GM23338 (cell line): Measurements from ENCODE around the gene DGKB. TPM values are rescaled to one million over a fixed set of nuclear protein-coding genes. Genes with fewer than 3 reads are reported as not detected.

Experiments used
- ATAC-seq: fragments of 200-7000 bp; cut with Tn5 transposase; 3 replicates; pipeline ENCODE4 v1.9.1; 2020
- DNase-seq: peaks from one replicate; pipeline ENCODE4 v3.0.0-alpha.2; 2015; ENCODE audit warnings: low spot score
- H2AFZ ChIP-seq: fragments of 200-600 bp; sonication (generic); 2 replicates; pipeline ENCODE4 v1.8.0; 2016; ENCODE audit warnings: antibody characterized with exemption, mild to moderate bottlenecking, moderate library complexity
- H3F3A ChIP-seq: fragments of 200-600 bp; sonication (generic); replicated peaks from 2 replicates; pipeline ENCODE4 v1.8.0; 2017; ENCODE audit warnings: antibody characterized with exemption, mixed run types, low read depth
- H3K27ac ChIP-seq: fragments of 200-600 bp; sonication (generic); 2 replicates; pipeline ENCODE4 v1.6.1; 2016; ENCODE audit warnings: low read depth
- H3K27me3 ChIP-seq: fragments of 200-600 bp; sonication (generic); 2 replicates; pipeline ENCODE4 v1.8.0; 2016; ENCODE audit warnings: mild to moderate bottlenecking, mixed run types, moderate library complexity; ENCODE audit not compliant: insufficient read depth
- H3K36me3 ChIP-seq: fragments of 200-600 bp; sonication (generic); 2 replicates; pipeline ENCODE4 v1.8.0; 2016; ENCODE audit warnings: mild to moderate bottlenecking; ENCODE audit not compliant: insufficient read depth
- H3K4me1 ChIP-seq: fragments of 200-600 bp; sonication (generic); 2 replicates; pipeline ENCODE4 v1.8.0; 2016; ENCODE audit warnings: mild to moderate bottlenecking, moderate library complexity; ENCODE audit not compliant: insufficient read depth
- H3K4me2 ChIP-seq: fragments of 200-600 bp; sonication (generic); 2 replicates; pipeline ENCODE4 v1.7.1; 2017; ENCODE audit warnings: mixed run types
- H3K4me3 ChIP-seq: fragments of 200-600 bp; sonication (generic); 2 replicates; pipeline ENCODE4 v1.6.1; 2016; ENCODE audit warnings: mixed run types
- H3K79me2 ChIP-seq: fragments of 200-600 bp; sonication (generic); replicated peaks from 2 replicates; pipeline ENCODE4 v1.8.0; 2017; ENCODE audit warnings: mild to moderate bottlenecking; ENCODE audit not compliant: insufficient read depth
- H3K9me2 ChIP-seq: fragments of 200-600 bp; sonication (generic); 2 replicates; pipeline ENCODE4 v1.8.0; 2017; ENCODE audit not compliant: insufficient read depth
- H4K20me1 ChIP-seq: fragments of 200-600 bp; sonication (generic); replicated peaks from 2 replicates; pipeline ENCODE4 v1.8.0; 2017; ENCODE audit warnings: mild to moderate bottlenecking; ENCODE audit not compliant: insufficient read depth
- H3K27ac Mint-ChIP-seq: 2 replicates; pipeline ENCODE4 v1.8.0; 2020; ENCODE audit warnings: inconsistent platforms, mild to moderate bottlenecking, moderate library complexity, mixed read lengths
- H3K27me3 Mint-ChIP-seq: 3 replicates; pipeline ENCODE4 v1.8.0; 2022; ENCODE audit warnings: low read depth, mild to moderate bottlenecking, moderate library complexity, mixed read lengths, inconsistent platforms; ENCODE audit not compliant: insufficient read depth, poor library complexity
- H3K36me3 Mint-ChIP-seq: 3 replicates; pipeline ENCODE4 v1.8.0; 2021; ENCODE audit warnings: low read depth, mild to moderate bottlenecking, inconsistent platforms, moderate library complexity, mixed read lengths
- H3K4me1 Mint-ChIP-seq: 3 replicates; pipeline ENCODE4 v1.8.0; 2020; ENCODE audit warnings: mild to moderate bottlenecking, inconsistent platforms, mixed read lengths
- H3K4me3 Mint-ChIP-seq: 3 replicates; pipeline ENCODE4 v1.8.0; 2021; ENCODE audit warnings: moderate library complexity, mild to moderate bottlenecking, inconsistent platforms, mixed read lengths
- H3K9me3 Mint-ChIP-seq: 3 replicates; pipeline ENCODE4 v1.8.0; 2020; ENCODE audit warnings: moderate library complexity, mild to moderate bottlenecking, inconsistent platforms, mixed read lengths
- CREB1 ChIP-seq: fragments of 250-450 bp; sonication (Bioruptor Pico); IDR thresholded peaks from 2 replicates; pipeline ENCODE4 v1.5.0; 2020; ENCODE audit warnings: low read depth, mild to moderate bottlenecking, moderate library complexity
- ETS1 ChIP-seq: IDR thresholded peaks from 2 replicates; pipeline ENCODE4 v1.6.1; 2016; ENCODE audit warnings: antibody characterized with exemption
- EZH2phosphoT487 ChIP-seq: fragments of 200-600 bp; sonication (generic); IDR thresholded peaks from one replicate; pipeline ENCODE4 v1.8.1; 2018; ENCODE audit warnings: antibody characterized with exemption; ENCODE audit not compliant: unreplicated experiment
- JUNB ChIP-seq: IDR thresholded peaks from one replicate; pipeline ENCODE4 v1.6.1; 2016; ENCODE audit warnings: antibody characterized with exemption; ENCODE audit not compliant: unreplicated experiment
- NANOG ChIP-seq: IDR thresholded peaks from 2 replicates; pipeline ENCODE4 v1.6.1; 2016; ENCODE audit warnings: antibody characterized with exemption, borderline replicate concordance
- STAT1 ChIP-seq: IDR thresholded peaks from one replicate; pipeline ENCODE4 v1.6.1; 2016; ENCODE audit warnings: antibody characterized with exemption; ENCODE audit not compliant: unreplicated experiment
- ZNF114 ChIP-seq: fragments of 250-450 bp; sonication (Bioruptor Pico); IDR thresholded peaks from 2 replicates; pipeline ENCODE4 v1.5.0; 2020; ENCODE audit warnings: mild to moderate bottlenecking, moderate library complexity
- polyA plus RNA-seq: library from polyadenylated mRNA; unstranded; fragments of >200 nt; fragmentation: Nextera tagmentation; extraction: Ambion mirVana; gene quantifications from 2 replicates; pipeline ENCODE4 v1.2.1, GENCODE V29; 2016
- total RNA-seq: library from RNA; depleted of rRNA; stranded (reverse); fragments of >200 nt; shearing (Covaris generic); gene quantifications from 2 replicates; pipeline ENCODE4 v1.2.3, GENCODE V29; 2014
- TF ChIP-seq, protein P1 (sequence below): fragments of 250-450 bp; sonication (Bioruptor Pico); IDR thresholded peaks from 2 replicates; pipeline ENCODE4 v1.5.0; 2020; ENCODE audit warnings: mild to moderate bottlenecking, moderate library complexity
- TF ChIP-seq, protein P2 (sequence below): IDR thresholded peaks from one replicate; pipeline ENCODE4 v1.6.1; 2018; ENCODE audit warnings: antibody characterized with exemption; ENCODE audit not compliant: unreplicated experiment
- TF ChIP-seq, protein P3 (sequence below), 2 experiments: fragments of 200-600 bp in 1 of 2; sonication (generic) in 1 of 2; conservative IDR thresholded peaks; 2 replicates each; pipeline versions ENCODE4 v1.5.1 to v1.6.1; 2016 to 2017; ENCODE audit warnings: antibody characterized with exemption in 2 of 2, low read depth in 2 of 2, mild to moderate bottlenecking in 2 of 2, moderate library complexity in 1 of 2

Gene DGKB
- total and polyA plus RNA-seq, 2 experiments from 2014 or later = 4.8 to 11.5 TPM

GRCh38 chr7:14196555-14196954, 706.0 kb downstream of the DGKB start:
- TF ChIP-seq CREB1 (CRISPR knock-in tag) (no peak), JUNB (no peak), NANOG (no peak), STAT1 (no peak), ZNF114 (CRISPR knock-in tag) (no peak), EZH2phosphoT487 (no peak), ETS1 (no peak)
- TF ChIP-seq, protein P1, sequence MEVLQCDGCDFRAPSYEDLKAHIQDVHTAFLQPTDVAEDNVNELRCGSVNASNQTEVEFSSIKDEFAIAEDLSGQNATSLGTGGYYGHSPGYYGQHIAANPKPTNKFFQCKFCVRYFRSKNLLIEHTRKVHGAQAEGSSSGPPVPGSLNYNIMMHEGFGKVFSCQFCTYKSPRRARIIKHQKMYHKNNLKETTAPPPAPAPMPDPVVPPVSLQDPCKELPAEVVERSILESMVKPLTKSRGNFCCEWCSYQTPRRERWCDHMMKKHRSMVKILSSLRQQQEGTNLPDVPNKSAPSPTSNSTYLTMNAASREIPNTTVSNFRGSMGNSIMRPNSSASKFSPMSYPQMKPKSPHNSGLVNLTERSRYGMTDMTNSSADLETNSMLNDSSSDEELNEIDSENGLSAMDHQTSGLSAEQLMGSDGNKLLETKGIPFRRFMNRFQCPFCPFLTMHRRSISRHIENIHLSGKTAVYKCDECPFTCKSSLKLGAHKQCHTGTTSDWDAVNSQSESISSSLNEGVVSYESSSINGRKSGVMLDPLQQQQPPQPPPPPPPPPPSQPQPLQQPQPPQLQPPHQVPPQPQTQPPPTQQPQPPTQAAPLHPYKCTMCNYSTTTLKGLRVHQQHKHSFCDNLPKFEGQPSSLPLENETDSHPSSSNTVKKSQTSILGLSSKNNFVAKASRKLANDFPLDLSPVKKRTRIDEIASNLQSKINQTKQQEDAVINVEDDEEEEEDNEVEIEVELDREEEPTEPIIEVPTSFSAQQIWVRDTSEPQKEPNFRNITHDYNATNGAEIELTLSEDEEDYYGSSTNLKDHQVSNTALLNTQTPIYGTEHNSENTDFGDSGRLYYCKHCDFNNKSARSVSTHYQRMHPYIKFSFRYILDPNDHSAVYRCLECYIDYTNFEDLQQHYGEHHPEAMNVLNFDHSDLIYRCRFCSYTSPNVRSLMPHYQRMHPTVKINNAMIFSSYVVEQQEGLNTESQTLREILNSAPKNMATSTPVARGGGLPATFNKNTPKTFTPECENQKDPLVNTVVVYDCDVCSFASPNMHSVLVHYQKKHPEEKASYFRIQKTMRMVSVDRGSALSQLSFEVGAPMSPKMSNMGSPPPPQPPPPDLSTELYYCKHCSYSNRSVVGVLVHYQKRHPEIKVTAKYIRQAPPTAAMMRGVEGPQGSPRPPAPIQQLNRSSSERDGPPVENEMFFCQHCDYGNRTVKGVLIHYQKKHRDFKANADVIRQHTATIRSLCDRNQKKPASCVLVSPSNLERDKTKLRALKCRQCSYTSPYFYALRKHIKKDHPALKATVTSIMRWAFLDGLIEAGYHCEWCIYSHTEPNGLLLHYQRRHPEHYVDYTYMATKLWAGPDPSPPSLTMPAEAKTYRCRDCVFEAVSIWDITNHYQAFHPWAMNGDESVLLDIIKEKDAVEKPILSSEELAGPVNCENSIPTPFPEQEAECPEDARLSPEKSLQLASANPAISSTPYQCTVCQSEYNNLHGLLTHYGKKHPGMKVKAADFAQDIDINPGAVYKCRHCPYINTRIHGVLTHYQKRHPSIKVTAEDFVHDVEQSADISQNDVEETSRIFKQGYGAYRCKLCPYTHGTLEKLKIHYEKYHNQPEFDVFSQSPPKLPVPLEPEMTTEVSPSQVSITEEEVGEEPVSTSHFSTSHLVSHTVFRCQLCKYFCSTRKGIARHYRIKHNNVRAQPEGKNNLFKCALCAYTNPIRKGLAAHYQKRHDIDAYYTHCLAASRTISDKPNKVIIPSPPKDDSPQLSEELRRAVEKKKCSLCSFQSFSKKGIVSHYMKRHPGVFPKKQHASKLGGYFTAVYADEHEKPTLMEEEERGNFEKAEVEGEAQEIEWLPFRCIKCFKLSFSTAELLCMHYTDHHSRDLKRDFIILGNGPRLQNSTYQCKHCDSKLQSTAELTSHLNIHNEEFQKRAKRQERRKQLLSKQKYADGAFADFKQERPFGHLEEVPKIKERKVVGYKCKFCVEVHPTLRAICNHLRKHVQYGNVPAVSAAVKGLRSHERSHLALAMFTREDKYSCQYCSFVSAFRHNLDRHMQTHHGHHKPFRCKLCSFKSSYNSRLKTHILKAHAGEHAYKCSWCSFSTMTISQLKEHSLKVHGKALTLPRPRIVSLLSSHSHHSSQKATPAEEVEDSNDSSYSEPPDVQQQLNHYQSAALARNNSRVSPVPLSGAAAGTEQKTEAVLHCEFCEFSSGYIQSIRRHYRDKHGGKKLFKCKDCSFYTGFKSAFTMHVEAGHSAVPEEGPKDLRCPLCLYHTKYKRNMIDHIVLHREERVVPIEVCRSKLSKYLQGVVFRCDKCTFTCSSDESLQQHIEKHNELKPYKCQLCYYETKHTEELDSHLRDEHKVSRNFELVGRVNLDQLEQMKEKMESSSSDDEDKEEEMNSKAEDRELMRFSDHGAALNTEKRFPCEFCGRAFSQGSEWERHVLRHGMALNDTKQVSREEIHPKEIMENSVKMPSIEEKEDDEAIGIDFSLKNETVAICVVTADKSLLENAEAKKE = no peak
- TF ChIP-seq, protein P2, sequence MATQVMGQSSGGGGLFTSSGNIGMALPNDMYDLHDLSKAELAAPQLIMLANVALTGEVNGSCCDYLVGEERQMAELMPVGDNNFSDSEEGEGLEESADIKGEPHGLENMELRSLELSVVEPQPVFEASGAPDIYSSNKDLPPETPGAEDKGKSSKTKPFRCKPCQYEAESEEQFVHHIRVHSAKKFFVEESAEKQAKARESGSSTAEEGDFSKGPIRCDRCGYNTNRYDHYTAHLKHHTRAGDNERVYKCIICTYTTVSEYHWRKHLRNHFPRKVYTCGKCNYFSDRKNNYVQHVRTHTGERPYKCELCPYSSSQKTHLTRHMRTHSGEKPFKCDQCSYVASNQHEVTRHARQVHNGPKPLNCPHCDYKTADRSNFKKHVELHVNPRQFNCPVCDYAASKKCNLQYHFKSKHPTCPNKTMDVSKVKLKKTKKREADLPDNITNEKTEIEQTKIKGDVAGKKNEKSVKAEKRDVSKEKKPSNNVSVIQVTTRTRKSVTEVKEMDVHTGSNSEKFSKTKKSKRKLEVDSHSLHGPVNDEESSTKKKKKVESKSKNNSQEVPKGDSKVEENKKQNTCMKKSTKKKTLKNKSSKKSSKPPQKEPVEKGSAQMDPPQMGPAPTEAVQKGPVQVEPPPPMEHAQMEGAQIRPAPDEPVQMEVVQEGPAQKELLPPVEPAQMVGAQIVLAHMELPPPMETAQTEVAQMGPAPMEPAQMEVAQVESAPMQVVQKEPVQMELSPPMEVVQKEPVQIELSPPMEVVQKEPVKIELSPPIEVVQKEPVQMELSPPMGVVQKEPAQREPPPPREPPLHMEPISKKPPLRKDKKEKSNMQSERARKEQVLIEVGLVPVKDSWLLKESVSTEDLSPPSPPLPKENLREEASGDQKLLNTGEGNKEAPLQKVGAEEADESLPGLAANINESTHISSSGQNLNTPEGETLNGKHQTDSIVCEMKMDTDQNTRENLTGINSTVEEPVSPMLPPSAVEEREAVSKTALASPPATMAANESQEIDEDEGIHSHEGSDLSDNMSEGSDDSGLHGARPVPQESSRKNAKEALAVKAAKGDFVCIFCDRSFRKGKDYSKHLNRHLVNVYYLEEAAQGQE = no peak
- TF ChIP-seq, protein P3, sequence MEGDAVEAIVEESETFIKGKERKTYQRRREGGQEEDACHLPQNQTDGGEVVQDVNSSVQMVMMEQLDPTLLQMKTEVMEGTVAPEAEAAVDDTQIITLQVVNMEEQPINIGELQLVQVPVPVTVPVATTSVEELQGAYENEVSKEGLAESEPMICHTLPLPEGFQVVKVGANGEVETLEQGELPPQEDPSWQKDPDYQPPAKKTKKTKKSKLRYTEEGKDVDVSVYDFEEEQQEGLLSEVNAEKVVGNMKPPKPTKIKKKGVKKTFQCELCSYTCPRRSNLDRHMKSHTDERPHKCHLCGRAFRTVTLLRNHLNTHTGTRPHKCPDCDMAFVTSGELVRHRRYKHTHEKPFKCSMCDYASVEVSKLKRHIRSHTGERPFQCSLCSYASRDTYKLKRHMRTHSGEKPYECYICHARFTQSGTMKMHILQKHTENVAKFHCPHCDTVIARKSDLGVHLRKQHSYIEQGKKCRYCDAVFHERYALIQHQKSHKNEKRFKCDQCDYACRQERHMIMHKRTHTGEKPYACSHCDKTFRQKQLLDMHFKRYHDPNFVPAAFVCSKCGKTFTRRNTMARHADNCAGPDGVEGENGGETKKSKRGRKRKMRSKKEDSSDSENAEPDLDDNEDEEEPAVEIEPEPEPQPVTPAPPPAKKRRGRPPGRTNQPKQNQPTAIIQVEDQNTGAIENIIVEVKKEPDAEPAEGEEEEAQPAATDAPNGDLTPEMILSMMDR (conservative IDR thresholded peaks at IDR 0.05; ENCODE audit: low read depth in 2 of 2) = no peak
- Histone ChIP-seq H4K20me1 (no peaks in the 10 kb centered on the region), H3F3A (no peaks in the 10 kb centered on the region), H3K36me3 (no peaks in the 10 kb centered on the region), H3K4me2 (no peak overlapping the region), H3K4me3 (no peak overlapping the region), H3K9me2 (no peaks in the 10 kb centered on the region), H2AFZ (no peak overlapping the region), H3K4me1 (no peaks in the 10 kb centered on the region), H3K27ac (no peak overlapping the region), H3K79me2 (no peaks in the 10 kb centered on the region), H3K27me3 (no peaks in the 10 kb centered on the region)
- Mint-ChIP-seq H3K4me1 (peaks cover 6% of the 10 kb centered on the region; the same call in 2 of the 3 replicates), H3K9me3 (no peaks in the 10 kb centered on the region), H3K27me3 (peaks cover 2% of the 10 kb centered on the region), H3K36me3 (no peaks in the 10 kb centered on the region), H3K27ac (no peak overlapping the region), H3K4me3 (no peak overlapping the region)
- ATAC-seq (no peak), DNase-seq (no peak)
